Activated naive CD4-positive, alpha-beta T cell treated with anti-CD3 and anti-CD28 coated beads, Interleukin-2, amount 50 U/mL, for 72 hours (primary cell): ENCODE data around the gene THPO. TPM values are rescaled to one million over a fixed set of nuclear protein-coding genes. Genes with fewer than 3 reads are reported as not detected.
A peak's percentile ranks its signal among the peaks of the same experiment; 100 is the strongest.

Experiments
- ATAC-seq, 2 donors: fragments of 150-1000 bp; cut with Tn5 transposase; 2 replicates each; pipeline ENCODE4 v1.10.0; 2021; ENCODE audit warnings: mild to moderate bottlenecking in 2 of 2, moderate library complexity in 2 of 2
- DNase-seq, 2 donors: peaks; one replicate each; pipeline ENCODE4 v3.0.0; 2021 to 2022; ENCODE audit warnings: low spot score in 2 of 2
- H3K27ac Mint-ChIP-seq, 2 donors: one replicate each; pipeline ENCODE4 v1.8.0; 2022; ENCODE audit warnings: mild to moderate bottlenecking in 2 of 2, mixed read lengths in 2 of 2
- H3K36me3 Mint-ChIP-seq, 2 donors: one replicate each; pipeline ENCODE4 v1.8.0; 2022; ENCODE audit warnings: mixed read lengths in 2 of 2
- H3K9me3 Mint-ChIP-seq, 2 donors: one replicate each; pipeline ENCODE4 v1.8.0; 2022; ENCODE audit warnings: mixed read lengths in 2 of 2
- total RNA-seq, 2 donors: library from RNA; stranded (reverse); gene quantifications; one replicate each; pipeline ENCODE4 v1.2.3, GENCODE V29; 2022

Gene THPO
- total RNA-seq, 2 donors from 2014 or later = not detected

GRCh38 chr3:184358921-184359350 is 19.1 kb downstream of the THPO start:
- H3K9me3 Mint-ChIP-seq = no peaks in the 10 kb centered on the region
- no peak for ATAC-seq
- H3K36me3 Mint-ChIP-seq = peaks cover 7 to 14% of the 10 kb centered on the region in 2 donors
- no peak for DNase-seq
- no peak overlapping the region for H3K27ac Mint-ChIP-seq

- Mint-ChIP-seq H3K36me3 (peaks cover under 1 to 8% of the 10 kb centered on the region in 2 donors), H3K27ac (no peak overlapping the region), H3K9me3 (no peaks in the 10 kb centered on the region)
- DNase-seq (no peak), ATAC-seq (no peak)
Measured at GRCh38 chr3:184358124-184358767, 19.8 kb downstream of the THPO start.

DNA sequence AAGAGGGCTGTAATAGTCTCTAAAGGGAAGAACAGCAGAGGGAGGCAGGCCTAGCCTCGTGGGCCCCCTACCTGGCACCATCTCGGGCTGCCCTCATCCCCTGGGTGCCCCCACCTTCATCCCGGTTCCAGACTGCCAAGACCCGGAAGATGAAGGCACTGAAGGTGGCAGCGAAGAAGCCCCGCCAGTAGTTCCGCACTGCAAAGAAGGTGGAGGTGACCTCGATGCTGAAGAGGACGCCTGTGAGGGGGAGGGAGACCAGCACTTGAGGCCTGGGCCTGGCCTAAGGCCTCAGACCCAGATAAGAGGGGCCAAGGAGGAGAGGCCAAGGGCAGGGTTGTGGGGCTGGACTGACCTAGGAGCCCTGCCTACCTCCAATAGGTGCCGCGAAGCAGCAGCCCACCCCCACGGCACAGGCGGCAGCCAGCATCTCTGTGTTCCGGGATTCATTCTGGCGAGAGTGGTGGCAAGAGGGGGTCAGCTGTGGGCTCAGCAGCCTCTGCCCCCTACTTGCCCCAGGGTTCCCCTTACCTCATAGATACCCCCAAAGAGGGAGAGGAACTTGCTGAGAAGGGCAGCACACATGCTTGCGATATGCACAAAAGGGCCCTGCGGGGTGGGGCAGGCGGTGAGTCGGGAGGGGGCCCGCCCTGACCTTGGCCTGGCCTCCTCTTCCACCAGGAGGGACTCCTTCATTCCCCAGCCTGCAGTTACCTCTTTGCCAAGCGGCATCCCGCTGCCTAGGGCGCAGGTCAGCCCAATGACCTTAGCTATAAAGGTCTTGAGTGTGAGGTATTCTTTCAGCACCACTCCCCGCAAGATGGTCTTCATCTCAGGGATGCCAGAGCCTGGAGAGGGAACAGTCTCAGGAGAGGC is 20.5 kb downstream of the THPO start:
- no peaks in the 10 kb centered on the region for H3K9me3 Mint-ChIP-seq
- DNase-seq = no peak
- no peak overlapping the region for H3K27ac Mint-ChIP-seq
- H3K36me3 Mint-ChIP-seq = peaks cover 0 to 5% of the 10 kb centered on the region in 2 donors
- no peak for ATAC-seq

DNA sequence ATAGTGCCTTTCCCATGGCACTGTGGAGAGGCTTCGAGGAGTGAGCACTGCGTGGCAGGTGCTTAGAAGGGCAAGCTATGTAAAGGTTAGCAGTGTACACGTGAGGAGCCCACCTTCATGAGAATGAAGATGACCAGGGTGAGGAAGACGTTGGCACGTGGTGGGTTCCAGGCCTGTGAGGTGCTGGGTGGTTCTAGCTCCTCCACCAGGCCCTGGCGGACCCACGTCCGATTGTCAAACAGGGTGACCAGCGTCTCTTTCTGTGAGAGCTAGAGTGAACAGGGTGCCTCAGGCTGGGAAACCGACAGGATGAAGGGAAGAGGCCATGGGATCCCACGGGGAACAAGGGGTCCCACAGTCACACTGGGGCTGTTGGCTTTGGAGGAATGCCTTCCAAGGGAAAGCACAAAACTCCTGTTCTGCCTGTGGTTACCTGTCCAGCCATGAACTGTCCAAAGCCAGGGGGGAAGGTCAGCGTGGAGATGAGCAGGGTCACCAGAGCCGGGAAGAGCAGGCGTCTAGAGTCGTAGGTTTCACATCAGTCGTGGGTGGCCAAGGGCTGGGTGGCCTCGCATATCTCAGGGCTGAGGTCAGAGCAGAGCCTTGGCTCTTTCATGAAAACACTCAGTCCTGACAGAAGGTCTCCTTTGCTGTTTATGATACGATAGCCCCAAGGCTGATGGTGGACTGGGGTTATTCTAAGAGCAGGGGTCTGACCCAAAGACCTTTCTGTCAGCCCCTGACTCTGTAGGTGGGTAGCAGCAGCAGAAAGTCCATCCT is 22.6 kb downstream of the THPO start:
- Mint-ChIP-seq H3K27ac (no peak overlapping the region), H3K36me3 (peaks cover 0 to 5% of the 10 kb centered on the region in 2 donors), H3K9me3 (no peaks in the 10 kb centered on the region)
- no peak for DNase-seq
- no peak for ATAC-seq

- ATAC-seq (no peak), DNase-seq (no peak)
- no peaks in the 10 kb centered on the region for H3K9me3 Mint-ChIP-seq
- H3K36me3 Mint-ChIP-seq = peaks cover 0 to 5% of the 10 kb centered on the region in 2 donors
- H3K27ac Mint-ChIP-seq = no peak overlapping the region
Measured at GRCh38 chr3:184354754-184355153, 23.3 kb downstream of the THPO start.

- peak in 1 of 2 donors; percentile 69 for DNase-seq
- no peak overlapping the region for H3K27ac Mint-ChIP-seq
- peaks cover 0 to 5% of the 10 kb centered on the region in 2 donors for H3K36me3 Mint-ChIP-seq
- H3K9me3 Mint-ChIP-seq = no peaks in the 10 kb centered on the region
- ATAC-seq = peak; percentile 74 to 84
Measured at GRCh38 chr3:184354121-184354728, 23.8 kb downstream of the THPO start.

GRCh38 chr3:184353546-184353941 is 24.5 kb downstream of the THPO start:
- no peak for ATAC-seq
- H3K27ac Mint-ChIP-seq = no peak overlapping the region
- DNase-seq = no peak
- no peaks in the 10 kb centered on the region for H3K9me3 Mint-ChIP-seq
- H3K36me3 Mint-ChIP-seq = peaks cover 0 to 5% of the 10 kb centered on the region in 2 donors

DNA sequence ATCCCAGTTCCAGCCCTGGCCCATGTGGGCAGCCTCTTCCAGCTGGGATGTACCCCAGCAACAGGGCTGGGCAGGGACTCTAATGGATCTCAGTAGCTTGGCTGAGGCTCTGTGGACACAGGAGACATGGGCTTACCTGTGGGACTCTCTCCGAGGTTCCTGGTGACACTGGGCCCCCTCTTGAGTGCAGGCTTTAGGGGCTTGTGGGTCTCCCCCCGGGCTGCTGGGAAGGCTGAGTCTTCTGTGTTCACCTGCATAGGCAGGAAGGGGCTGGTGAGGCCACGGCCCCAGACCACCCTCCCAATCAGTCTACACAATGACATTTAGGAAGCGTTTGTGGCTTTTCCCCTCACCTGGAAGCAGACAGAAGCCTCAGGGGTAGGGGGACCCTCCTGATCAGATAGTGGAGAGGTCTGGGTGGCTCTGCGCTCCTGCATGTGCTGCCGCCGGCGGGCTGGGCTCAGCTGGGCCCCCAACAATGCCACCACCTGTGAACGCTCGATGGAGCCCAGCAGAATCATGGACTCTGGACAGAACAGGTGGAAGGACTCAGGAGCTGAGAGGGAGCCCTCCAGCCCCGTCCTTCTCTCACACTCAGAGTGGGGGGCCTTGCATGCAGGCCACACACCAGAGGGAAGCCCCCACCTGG is 25.0 kb downstream of the THPO start:
- Mint-ChIP-seq H3K27ac (no peak overlapping the region), H3K36me3 (peaks cover 0 to 5% of the 10 kb centered on the region in 2 donors), H3K9me3 (no peaks in the 10 kb centered on the region)
- DNase-seq (no peak), ATAC-seq (no peak)

DNA sequence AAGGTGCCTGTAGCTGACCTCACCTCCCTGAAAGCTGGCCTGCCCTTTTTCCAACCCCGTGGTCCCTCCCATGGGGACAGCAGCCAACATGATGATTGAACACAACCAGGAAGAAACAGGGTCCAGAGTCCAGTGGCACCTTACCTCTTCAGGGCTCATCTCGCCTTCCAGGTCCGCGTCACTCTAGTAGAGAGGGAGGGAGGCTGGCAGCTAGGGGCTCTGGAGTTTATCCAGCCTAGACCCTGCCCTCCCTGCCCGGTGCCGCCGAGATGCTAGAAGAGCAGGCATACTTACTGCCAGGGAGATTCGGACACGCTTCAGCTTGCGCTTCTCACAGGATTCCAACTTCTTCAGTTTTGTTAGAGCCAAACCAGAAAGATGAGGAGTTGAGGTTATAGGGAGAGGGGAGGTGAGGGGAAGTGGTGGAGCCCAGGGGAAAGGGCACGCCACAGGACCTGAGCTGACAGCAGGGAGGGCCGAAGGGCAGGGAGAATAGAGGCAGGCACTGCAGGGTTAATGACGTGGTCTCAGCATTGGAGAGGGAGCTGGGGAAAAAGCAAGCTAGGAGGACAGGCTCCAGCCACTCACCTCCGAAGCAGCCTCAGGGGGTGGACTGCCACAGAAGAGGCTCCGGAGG is 25.7 kb downstream of the THPO start:
- Mint-ChIP-seq H3K36me3 (peaks cover 0 to 5% of the 10 kb centered on the region in 2 donors), H3K9me3 (no peaks in the 10 kb centered on the region), H3K27ac (peak overlapping the region in 1 of 2 donors; percentile 59)
- ATAC-seq (no peak), DNase-seq (no peak)

- H3K9me3 Mint-ChIP-seq = no peaks in the 10 kb centered on the region
- ATAC-seq (no peak), DNase-seq (no peak)
- no peak overlapping the region for H3K27ac Mint-ChIP-seq
- peaks cover 0 to 5% of the 10 kb centered on the region in 2 donors for H3K36me3 Mint-ChIP-seq
Measured at GRCh38 chr3:184351511-184352148, 26.4 kb downstream of the THPO start.

DNA sequence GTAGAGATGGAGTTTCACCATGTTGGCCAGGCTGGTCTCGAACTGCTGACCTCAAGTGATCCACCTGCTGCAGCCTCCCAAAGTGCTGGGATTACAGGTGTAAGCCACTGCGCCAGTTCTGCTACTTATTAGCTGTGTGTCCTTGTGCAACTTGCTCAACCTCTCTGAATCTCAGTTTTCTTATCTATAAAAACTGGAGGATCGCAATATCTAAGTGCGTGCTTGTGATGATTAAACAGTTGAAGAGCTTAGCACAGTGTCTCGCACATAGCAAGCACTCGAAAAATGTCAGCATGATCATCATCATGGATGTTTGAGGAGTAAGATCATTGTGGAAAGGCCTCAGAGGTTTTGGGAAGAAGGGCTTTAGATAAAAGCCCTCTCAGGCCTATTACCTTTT is 27.4 kb downstream of the THPO start:
- ATAC-seq = no peak
- peaks cover 0 to 5% of the 10 kb centered on the region in 2 donors for H3K36me3 Mint-ChIP-seq
- H3K9me3 Mint-ChIP-seq = no peaks in the 10 kb centered on the region
- no peak for DNase-seq
- no peak overlapping the region for H3K27ac Mint-ChIP-seq

GRCh38 chr3:184349563-184350470 is 28.2 kb downstream of the THPO start:
- no peak for DNase-seq
- Mint-ChIP-seq H3K36me3 (no peaks in the 10 kb centered on the region), H3K27ac (no peak overlapping the region), H3K9me3 (no peaks in the 10 kb centered on the region)
- ATAC-seq = no peak

DNA sequence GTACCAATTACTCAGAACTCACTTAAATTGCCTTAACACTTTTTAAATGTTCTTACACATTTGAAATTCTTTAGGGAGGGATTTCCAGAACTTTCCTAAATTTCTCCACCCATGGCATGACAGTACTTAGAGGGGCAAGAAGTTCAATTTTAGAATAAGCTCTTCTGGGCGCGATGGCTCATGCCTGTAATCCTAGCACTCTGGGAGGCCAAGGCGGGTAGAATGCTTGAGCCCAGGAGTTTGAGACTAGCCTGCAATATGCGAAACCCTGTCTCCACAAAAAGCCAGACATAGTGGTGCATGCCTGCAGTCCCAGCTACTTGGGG is 30.0 kb downstream of the THPO start:
- DNase-seq = no peak
- H3K9me3 Mint-ChIP-seq = no peaks in the 10 kb centered on the region
- H3K27ac Mint-ChIP-seq = no peak overlapping the region
- no peaks in the 10 kb centered on the region for H3K36me3 Mint-ChIP-seq
- no peak for ATAC-seq

DNA sequence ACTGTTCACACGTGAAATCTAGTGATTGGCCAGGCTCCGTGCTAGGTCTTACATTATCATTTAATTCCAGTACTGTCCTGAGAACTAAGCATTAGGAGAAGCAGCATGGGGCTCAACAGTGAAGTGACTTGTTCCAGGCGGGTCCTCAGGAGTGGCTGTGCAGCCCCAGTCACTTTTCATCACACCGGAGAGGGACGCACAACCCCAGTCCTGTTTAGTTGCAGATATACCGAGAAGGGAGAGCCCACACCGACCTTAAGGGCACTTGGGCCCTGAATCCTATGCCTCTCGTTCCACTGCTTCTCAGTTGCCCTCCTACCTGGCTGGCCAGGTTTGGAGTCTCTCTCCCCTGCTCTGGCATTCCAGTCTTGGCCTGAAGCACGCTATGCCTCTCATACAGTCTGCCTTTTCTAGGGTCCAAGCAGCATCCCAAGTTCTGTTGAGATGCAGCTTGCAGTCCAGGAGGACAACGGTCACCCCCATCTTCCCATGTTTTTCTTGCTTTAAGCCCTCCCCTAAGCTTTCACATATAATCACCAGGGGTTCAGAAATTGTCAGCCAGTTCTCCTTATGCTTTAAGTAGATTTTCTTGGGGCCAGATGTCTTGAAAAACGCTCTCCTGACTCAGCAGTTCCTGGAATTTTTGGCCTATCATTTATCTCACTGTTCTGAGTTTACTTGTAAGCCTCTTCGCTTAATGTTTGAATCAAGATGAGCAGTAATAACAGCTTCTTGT is 30.5 kb downstream of the THPO start:
- ATAC-seq (no peak), DNase-seq (no peak)
- H3K27ac Mint-ChIP-seq = no peak overlapping the region
- H3K36me3 Mint-ChIP-seq = no peaks in the 10 kb centered on the region
- H3K9me3 Mint-ChIP-seq = no peaks in the 10 kb centered on the region
